Fibroblast of the aortic adventitia (primary cell): ENCODE data around the gene GABRA5. TPM values are rescaled to one million over a fixed set of nuclear protein-coding genes. Genes with fewer than 3 reads are reported as not detected.

Experiments used
- DNase-seq: peaks from one replicate; pipeline ENCODE4 v3.0.0-alpha.2; 2010; ENCODE audit warnings: low read depth
- H3K4me3 ChIP-seq: 2 replicates; pipeline ENCODE4 v1.5.1; 2011; ENCODE audit warnings: low read depth, mild to moderate bottlenecking, control low read depth, low read length, moderate library complexity
- CTCF ChIP-seq: IDR thresholded peaks from 2 replicates; pipeline ENCODE4 v1.5.1; 2011; ENCODE audit warnings: mild to moderate bottlenecking, low read length, control low read depth, inconsistent platforms; ENCODE audit not compliant: insufficient read depth
- total RNA-seq: library from RNA; depleted of rRNA; stranded (reverse); fragments of >200 nt; gene quantifications from 2 replicates; pipeline ENCODE4 v1.2.3, GENCODE V29; 2012; ENCODE audit warnings: low replicate concordance

The GABRA5 gene
- total RNA-seq, 1 donor, result not detected

DNA sequence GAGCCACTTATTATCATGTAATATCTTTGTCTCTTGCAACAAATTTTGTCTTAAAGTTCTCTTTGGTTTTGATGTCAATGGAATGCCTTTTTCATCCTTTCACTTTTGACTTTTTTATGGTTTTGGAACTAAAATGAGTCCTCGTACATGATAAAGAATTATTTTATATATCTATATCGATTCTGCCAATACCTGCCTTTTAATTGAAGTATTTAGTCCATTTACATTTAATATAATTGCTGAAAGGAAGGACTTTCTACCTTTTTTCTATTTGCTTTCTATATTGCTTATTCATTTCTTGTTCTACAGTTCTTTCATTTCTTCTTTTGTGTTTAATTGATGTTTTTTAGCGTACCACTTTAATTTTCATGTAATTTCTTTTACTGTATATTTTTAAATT lies 32.8 kb downstream of the GABRA5 start:
- no peak for TF ChIP-seq CTCF
- no peak for DNase-seq

GRCh38 chr15:26901041-26901440 lies 34.2 kb downstream of the GABRA5 start:
- no peak overlapping the region for H3K4me3 ChIP-seq
- no peak for TF ChIP-seq CTCF
- DNase-seq, result no peak

More for the DNA sequence above, 32.8 kb downstream of the GABRA5 start:
- H3K4me3 ChIP-seq, result no peak overlapping the region

DNA sequence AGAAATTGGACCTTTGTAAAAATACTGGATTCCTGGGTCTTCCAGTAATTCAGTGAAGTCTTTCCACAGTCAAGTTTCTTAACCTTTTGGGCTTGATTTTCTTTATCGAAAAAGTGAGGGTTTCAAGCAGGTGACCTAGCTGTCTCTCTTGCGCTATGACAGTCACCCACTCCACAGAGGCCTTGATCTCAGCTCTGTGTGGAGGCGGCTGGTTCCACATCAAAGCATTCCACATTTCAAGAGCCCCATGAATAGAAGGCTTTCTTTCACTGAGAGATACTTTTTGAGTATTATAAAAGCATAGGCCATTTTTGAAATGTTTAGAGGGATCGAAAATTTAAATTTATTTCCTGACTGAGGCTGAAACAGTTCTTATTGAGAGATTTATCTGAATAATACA lies 43.9 kb downstream of the GABRA5 start:
- TF ChIP-seq CTCF, result no peak
- no peak overlapping the region for H3K4me3 ChIP-seq
- DNase-seq, result no peak

DNA sequence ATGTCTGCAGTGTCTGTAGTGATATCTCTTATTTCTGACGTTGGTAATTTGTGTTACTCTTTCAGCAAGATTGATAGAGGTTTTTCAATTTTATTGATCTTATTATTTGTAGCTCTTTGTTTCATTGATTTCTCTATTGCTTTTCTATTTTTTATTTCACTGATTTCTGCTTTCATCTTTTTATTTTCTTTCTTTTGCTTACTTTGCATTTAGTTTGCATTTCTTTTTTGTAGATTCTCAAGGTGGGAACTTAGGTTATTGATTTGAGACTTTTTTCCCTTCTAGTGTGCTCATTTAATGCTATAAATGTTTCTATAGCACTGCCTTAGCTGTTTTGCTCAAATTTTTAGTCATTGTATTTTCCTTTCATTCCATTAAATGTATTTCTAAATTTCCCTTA lies 54.6 kb downstream of the GABRA5 start:
- H3K4me3 ChIP-seq, result no peak overlapping the region
- no peak for TF ChIP-seq CTCF
- DNase-seq, result no peak

DNA sequence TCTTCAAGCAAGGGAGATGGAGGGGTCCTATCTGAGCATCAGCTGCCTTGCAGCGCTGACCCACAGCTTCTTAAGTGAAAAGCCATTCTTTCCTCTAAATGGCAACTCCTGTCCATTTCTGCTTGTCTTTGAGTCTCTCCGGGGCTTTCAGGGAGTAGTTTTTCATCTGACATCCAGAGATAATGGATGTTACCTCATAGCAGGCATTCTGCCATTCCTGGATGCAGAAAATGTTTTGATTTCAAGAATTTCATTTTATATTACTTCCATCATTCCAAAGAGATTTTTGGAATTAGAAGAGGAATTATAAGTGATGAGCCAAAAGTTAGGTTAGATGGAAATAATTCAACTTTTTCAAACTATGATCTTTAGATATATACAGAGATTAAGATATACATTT lies 59.2 kb downstream of the GABRA5 start:
- DNase-seq, result no peak
- no peak overlapping the region for H3K4me3 ChIP-seq
- no peak for TF ChIP-seq CTCF

DNA sequence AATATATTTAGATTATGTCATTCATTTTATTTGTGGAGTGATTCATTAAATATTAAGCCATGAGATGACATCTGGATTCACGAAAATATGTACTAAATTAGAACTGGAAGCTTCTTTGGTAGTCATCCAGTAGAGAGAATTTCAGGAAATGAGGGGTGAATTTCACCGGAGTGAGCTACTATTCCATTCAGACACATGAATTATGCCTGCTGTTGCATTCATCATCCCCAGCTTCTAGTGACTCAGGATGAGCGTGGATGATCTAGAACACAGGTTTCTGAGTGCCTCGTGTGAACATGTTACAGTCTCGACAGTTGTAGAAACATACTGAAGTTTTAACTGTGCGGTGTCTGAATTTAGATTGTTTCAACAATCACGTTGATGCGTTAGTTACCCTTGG lies 61.2 kb downstream of the GABRA5 start:
- no peak for DNase-seq
- H3K4me3 ChIP-seq, result no peak overlapping the region
- no peak for TF ChIP-seq CTCF

GRCh38 chr15:26929588-26929987 lies 62.7 kb downstream of the GABRA5 start:
- no peak overlapping the region for H3K4me3 ChIP-seq
- DNase-seq, result no peak
- no peak for TF ChIP-seq CTCF
